Measurements from ENCODE around the gene TYROBP.
"Not testable (repeated sequence)": the region's sequence is repeated elsewhere in the genome, so short reads cannot be mapped to it uniquely, and the experiment has no call there.

Gene TYROBP

GRCh38 chr19:35895911-35896642 is 12.0 kb downstream of the TYROBP start:
- no peak overlapping the region for H3K4me3 ChIP-seq (ENCODE audit: low read depth, low read length)
- no peak overlapping the region for H3K27ac ChIP-seq
- H3K27me3 ChIP-seq (ENCODE audit: insufficient read depth, low read depth, severe bottlenecking): no peaks in the 10 kb centered on the region
- no peak for DNase-seq
- TF ChIP-seq CTCF (IDR thresholded peaks at IDR 0.05; ENCODE audit: low read depth, low read length): no peak
- H3K9me3 ChIP-seq (ENCODE audit: severe bottlenecking): no peaks in the 10 kb centered on the region
- H3K36me3 ChIP-seq: peaks cover 55% of the 10 kb centered on the region

DNA sequence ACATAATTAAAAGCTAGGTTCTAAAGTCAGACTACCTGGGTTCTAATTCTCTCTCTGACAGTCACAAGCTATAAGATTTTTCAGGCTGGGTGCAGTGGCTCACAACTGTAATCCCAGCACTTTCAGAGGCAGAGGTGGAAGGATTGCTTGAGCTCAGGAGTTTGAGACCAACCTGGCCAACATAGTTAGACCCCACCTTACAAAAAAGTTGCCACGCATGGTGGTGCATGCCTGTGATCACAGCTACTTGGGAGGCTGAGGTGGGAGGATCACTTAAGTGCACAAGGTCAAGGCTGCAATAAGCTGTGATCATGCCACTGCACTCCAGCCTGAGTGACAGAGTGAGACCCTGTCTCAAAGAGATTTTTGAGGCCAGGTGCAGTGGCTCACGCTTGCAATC is 13.8 kb downstream of the TYROBP start:
- peaks cover 69% of the 10 kb centered on the region for H3K36me3 ChIP-seq
- H3K27ac ChIP-seq: no peak overlapping the region
- DNase-seq: no peak
- H3K27me3 ChIP-seq (ENCODE audit: insufficient read depth, low read depth, severe bottlenecking): no peaks in the 10 kb centered on the region
- no peaks in the 10 kb centered on the region for H3K9me3 ChIP-seq (ENCODE audit: severe bottlenecking)
- no peak overlapping the region for H3K4me3 ChIP-seq (ENCODE audit: low read depth, low read length)
- TF ChIP-seq CTCF (IDR thresholded peaks at IDR 0.05; ENCODE audit: low read depth, low read length): no peak

DNA sequence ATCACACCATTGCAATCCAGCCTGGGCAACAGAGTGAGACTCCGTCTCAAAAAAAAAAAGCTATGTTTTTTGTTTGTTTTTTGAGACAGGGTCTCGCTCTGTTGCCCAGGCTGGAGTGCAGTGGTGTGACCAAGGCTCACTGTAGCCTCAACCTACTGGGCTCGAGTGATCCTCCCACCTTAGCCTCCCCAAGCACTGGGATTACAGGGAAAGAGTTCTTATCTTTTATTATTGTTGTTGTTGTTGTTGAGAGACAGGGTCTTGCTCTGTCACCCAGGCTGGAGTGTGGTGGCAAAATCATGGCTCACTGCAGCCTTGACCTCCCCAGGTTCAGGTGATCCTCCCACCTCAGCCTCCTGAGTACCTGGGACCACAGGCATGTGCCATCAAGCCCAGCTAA is 16.3 kb downstream of the TYROBP start:
- H3K27me3 ChIP-seq (ENCODE audit: insufficient read depth, low read depth, severe bottlenecking); H3K9me3 ChIP-seq (ENCODE audit: severe bottlenecking); DNase-seq; H3K27ac ChIP-seq; H3K4me3 ChIP-seq (ENCODE audit: low read depth, low read length): not testable (repeated sequence)
- H3K36me3 ChIP-seq: peaks cover 75% of the 10 kb centered on the region

GRCh38 chr19:35890113-35890650 is 17.9 kb downstream of the TYROBP start:
- H3K36me3 ChIP-seq: peaks cover 67% of the 10 kb centered on the region
- no peak for TF ChIP-seq CTCF (IDR thresholded peaks at IDR 0.05; ENCODE audit: low read depth, low read length)
- no peak for DNase-seq
- H3K4me3 ChIP-seq (ENCODE audit: low read depth, low read length): no peak overlapping the region
- no peaks in the 10 kb centered on the region for H3K9me3 ChIP-seq (ENCODE audit: severe bottlenecking)
- H3K27me3 ChIP-seq (ENCODE audit: insufficient read depth, low read depth, severe bottlenecking): no peaks in the 10 kb centered on the region
- no peak overlapping the region for H3K27ac ChIP-seq

GRCh38 chr19:35889370-35890112 is 18.6 kb downstream of the TYROBP start:
- Histone ChIP-seq H3K9me3 (ENCODE audit: severe bottlenecking) (no peaks in the 10 kb centered on the region), H3K27me3 (ENCODE audit: insufficient read depth, low read depth, severe bottlenecking) (no peaks in the 10 kb centered on the region), H3K27ac (no peak overlapping the region), H3K4me3 (ENCODE audit: low read depth, low read length) (no peak overlapping the region), H3K36me3 (peaks cover 61% of the 10 kb centered on the region)
- TF ChIP-seq CTCF (IDR thresholded peaks at IDR 0.05; ENCODE audit: low read depth, low read length): no peak
- DNase-seq: no peak

DNA sequence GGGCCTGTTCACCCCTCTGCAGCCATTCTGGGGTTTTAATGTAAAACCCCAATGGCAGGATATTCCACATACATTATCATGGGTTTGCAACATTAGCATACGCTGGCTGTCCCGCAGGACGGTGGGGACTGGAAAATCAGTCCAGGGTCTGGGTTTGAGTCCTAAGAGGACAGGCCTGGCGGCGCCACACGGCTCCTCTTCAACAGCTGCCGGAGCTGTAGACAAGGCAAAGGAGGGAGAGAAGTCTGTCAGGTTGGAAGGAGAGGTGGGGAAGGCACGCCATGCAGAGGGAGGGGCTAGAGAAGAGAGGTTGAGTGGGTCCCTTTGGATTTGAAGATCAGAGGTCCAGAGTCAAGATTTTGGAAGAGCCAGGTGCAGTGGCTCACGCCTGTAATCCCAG is 19.7 kb downstream of the TYROBP start:
- H3K36me3 ChIP-seq: peaks cover 52% of the 10 kb centered on the region
- DNase-seq: no peak
- no peak for TF ChIP-seq CTCF (IDR thresholded peaks at IDR 0.05; ENCODE audit: low read depth, low read length)
- H3K27ac ChIP-seq: no peak overlapping the region
- H3K4me3 ChIP-seq (ENCODE audit: low read depth, low read length): no peak overlapping the region
- H3K9me3 ChIP-seq (ENCODE audit: severe bottlenecking): no peaks in the 10 kb centered on the region
- H3K27me3 ChIP-seq (ENCODE audit: insufficient read depth, low read depth, severe bottlenecking): no peaks in the 10 kb centered on the region

All from WERI-Rb-1 (cell line).